HepG2 (cell line): Measurements from ENCODE around the gene CACNA1H.

Experiments used
- GABPA ChIP-seq, 2 experiments: IDR thresholded peaks; 2 replicates each; pipeline ENCODE4 v1.6.1; 2011 to 2016; ENCODE audit warnings: low read depth in 2 of 2, low read length in 1 of 2, missing biosample characterization in 1 of 2, missing genetic modification characterization in 1 of 2
- JUN ChIP-seq: sonication (generic); formaldehyde crosslinking; IDR thresholded peaks from 2 replicates; pipeline ENCODE4 v1.4.0; 2020; ENCODE audit warnings: mild to moderate bottlenecking, missing genetic modification reagents
- ZNF343 ChIP-seq: sonication (generic); formaldehyde crosslinking; IDR thresholded peaks from 2 replicates; pipeline ENCODE4 v1.4.0; 2020; ENCODE audit warnings: mild to moderate bottlenecking, missing genetic modification reagents

- TF ChIP-seq JUN (CRISPR knock-in tag) = no peak
- TF ChIP-seq GABPA (IDR thresholded peaks at IDR 0.05; ENCODE audit: low read depth, low read length) = no peak
- TF ChIP-seq GABPA (CRISPR knock-in tag; IDR thresholded peaks at IDR 0.05; ENCODE audit: low read depth) = no peak
- no peak for TF ChIP-seq ZNF343 (CRISPR knock-in tag)
Observed at GRCh38 chr16:1174477-1175357, 21.8 kb downstream of the CACNA1H start.
